Psoas muscle (tissue), 8 donors: Measurements from ENCODE around the gene KDM4C. TPM values are rescaled to one million over a fixed set of nuclear protein-coding genes. Genes with fewer than 3 reads are reported as not detected.
"Not testable (repeated sequence)": the region's sequence is repeated elsewhere in the genome, so short reads cannot be mapped to it uniquely, and the experiment has no call there.

Source experiments
- ATAC-seq, 4 donors: fragments of 200-7000 bp; cut with Tn5 transposase; one replicate each; pipeline ENCODE4 v1.9.1; 2020; ENCODE audit warnings: moderate library complexity in 3 of 4, mild to moderate bottlenecking in 2 of 4
- DNase-seq, 2 donors: peaks; one replicate each; pipeline ENCODE4 v3.0.0-alpha.2; 2020
- H3K27ac ChIP-seq: fragments of 200-600 bp; one replicate; pipeline ENCODE4 v1.8.0; 2022
- H3K27me3 ChIP-seq, 3 donors: fragments of 200-600 bp in 1 of 3; one replicate each; pipeline versions ENCODE4 v1.6.1 to v1.8.0; 2013 to 2022; ENCODE audit warnings: low read length in 2 of 3, mild to moderate bottlenecking in 2 of 3, moderate library complexity in 1 of 3; ENCODE audit not compliant: insufficient read depth in 3 of 3
- H3K36me3 ChIP-seq, 2 donors: fragments of 200-600 bp in 1 of 2; one replicate each; pipeline versions ENCODE4 v1.6.1 to v1.8.0; 2013 to 2022; ENCODE audit warnings: low read depth in 1 of 2, mild to moderate bottlenecking in 1 of 2, moderate library complexity in 1 of 2; ENCODE audit not compliant: insufficient read depth in 1 of 2
- H3K4me1 ChIP-seq: fragments of 200-600 bp; one replicate; pipeline ENCODE4 v1.8.0; 2022
- H3K4me3 ChIP-seq: fragments of 200-600 bp; one replicate; pipeline ENCODE4 v1.8.0; 2022; ENCODE audit warnings: mild to moderate bottlenecking
- H3K9me3 ChIP-seq: fragments of 200-600 bp; one replicate; pipeline ENCODE4 v1.8.0; 2022
- WGBS, 3 donors: extraction: QIAGEN DNeasy Blood & Tissue Kit; methylation state at CpG; one replicate each; pipeline versions ENCODE4 v1.1.6 to v1.1.7; 2013; 5-methylcytosine and 5-hydroxymethylcytosine counted together
- intact Hi-C, 2 donors: fragments of 100-400 bp; cut with DNase I; formaldehyde crosslinking; loops; one replicate each; pipeline versions ENCODE4 v1.11.0 to v1.14.2; 2022
- polyA plus RNA-seq, 3 donors: library from polyadenylated mRNA; stranded (reverse); fragments of 200-250 nt; gene quantifications; one replicate each; pipeline ENCODE4 v1.2.3, GENCODE V29; 2013
- total RNA-seq, 4 donors: library from RNA; stranded (reverse); fragmentation: NEBNext Ultra II Directional in 2 of 4; extraction: Animal tissue kit (Norgen Biotek cat#: 25700) in 2 of 4; gene quantifications; one replicate each; pipeline versions ENCODE4 v1.2.1 to v1.2.4, GENCODE V29; 2021 to 2023
- TF ChIP-seq, protein P1 (sequence below): fragments of 200-600 bp; IDR thresholded peaks from one replicate; pipeline ENCODE4 v1.8.0; 2022; ENCODE audit warnings: antibody characterized with exemption
- donor health status: healthy with polysubstance abuse.
- donor health status: DM: no; HTN: no; CAD: no; lungs with moderate emphysema.
- donor health status: Bipolar disorder and iron deficiency.
- donor health status: healthy.
- donor health status: DM: yes; HTN: yes; CAD: no.
- donor health status: DM: no; HTN: no; CAD: no.
- donor health status: DM: no; HTN: no; CAD: no.
- donor health status: DM: yes; HTN: yes; CAD: no.

KDM4C gene
- total and polyA plus RNA-seq, 7 donors: 2.7 to 13.0 (median 10.1) TPM

DNA sequence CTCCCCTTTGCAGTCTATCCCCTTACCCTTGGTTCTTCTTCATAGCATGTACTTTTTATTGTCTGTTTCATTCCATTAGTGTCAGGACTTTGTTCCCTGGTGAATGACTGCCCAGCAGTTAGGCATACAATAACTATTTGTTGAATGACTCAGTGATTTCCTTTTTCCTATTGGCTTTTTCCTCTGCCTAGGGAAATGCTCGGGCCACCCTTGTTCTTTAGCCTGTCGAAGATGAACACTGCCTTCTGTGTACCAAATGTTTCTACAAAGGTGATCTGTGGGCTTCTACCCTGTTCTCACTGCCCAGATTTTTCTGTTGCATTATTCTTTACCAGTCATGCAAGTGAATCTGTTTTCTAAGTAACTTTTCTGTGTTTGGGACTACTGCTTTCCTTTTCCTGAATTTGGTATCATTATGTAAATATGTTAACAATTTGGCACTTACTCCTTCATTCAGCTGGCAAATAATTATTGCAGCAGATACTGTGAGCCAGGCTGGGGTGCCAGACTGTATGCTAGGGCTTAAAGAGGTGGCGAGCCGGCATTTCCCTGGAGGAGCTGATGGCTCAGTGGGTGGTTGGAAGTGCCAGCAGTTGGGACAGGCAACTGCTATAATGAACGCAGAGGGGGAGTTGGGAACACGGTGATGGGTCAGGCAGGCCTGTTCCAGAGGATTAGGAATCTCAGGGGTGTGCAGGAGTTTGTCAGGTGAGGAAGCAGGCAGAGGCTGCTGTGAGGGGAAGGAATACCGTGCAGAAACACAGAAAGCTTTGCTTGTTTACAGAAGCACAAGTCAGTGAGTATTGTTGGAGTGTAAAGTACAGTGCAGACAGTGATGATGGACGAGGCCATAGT is 30.6 kb downstream of the KDM4C start:
- peak overlapping the region; percentile 39 for H3K27ac ChIP-seq
- no peaks in the 10 kb centered on the region for H3K36me3 ChIP-seq
- no peaks in the 10 kb centered on the region for H3K9me3 ChIP-seq
- no peak overlapping the region for H3K4me3 ChIP-seq
- DNase-seq (no peak), ATAC-seq (peak; percentile 48 to 73 (median 58))
- peaks cover 34% of the 10 kb centered on the region for H3K4me1 ChIP-seq
- intact Hi-C loops: no loop called here
- TF ChIP-seq, protein P1, sequence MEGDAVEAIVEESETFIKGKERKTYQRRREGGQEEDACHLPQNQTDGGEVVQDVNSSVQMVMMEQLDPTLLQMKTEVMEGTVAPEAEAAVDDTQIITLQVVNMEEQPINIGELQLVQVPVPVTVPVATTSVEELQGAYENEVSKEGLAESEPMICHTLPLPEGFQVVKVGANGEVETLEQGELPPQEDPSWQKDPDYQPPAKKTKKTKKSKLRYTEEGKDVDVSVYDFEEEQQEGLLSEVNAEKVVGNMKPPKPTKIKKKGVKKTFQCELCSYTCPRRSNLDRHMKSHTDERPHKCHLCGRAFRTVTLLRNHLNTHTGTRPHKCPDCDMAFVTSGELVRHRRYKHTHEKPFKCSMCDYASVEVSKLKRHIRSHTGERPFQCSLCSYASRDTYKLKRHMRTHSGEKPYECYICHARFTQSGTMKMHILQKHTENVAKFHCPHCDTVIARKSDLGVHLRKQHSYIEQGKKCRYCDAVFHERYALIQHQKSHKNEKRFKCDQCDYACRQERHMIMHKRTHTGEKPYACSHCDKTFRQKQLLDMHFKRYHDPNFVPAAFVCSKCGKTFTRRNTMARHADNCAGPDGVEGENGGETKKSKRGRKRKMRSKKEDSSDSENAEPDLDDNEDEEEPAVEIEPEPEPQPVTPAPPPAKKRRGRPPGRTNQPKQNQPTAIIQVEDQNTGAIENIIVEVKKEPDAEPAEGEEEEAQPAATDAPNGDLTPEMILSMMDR: no peak
- no peaks in the 10 kb centered on the region for H3K27me3 ChIP-seq
- WGBS, 3 donors: 23 to 39% (median 34%) methylated on average over 8 of the region's 8 CpGs

DNA sequence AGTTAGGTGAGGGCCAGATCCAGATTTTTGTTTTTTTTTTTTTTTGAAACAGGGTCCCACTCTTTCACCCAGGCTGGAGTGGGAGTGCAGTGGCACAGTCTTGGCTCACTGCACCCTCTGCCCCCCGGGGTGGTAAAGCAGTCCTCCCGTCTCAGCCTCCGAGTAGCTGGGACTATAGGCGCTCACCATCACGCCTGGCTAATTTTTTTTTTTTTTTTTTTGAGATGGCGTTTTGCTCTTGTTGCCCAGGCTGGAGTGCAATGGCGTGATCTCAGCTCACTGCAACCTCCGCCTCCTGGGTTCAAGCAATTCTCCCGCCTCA is 31.2 kb downstream of the KDM4C start:
- H3K27me3 ChIP-seq, ATAC-seq, intact Hi-C loops, H3K36me3 ChIP-seq, H3K4me3 ChIP-seq, H3K27ac ChIP-seq, H3K9me3 ChIP-seq, DNase-seq: not testable (repeated sequence)
- H3K4me1 ChIP-seq: peaks cover 29% of the 10 kb centered on the region
- WGBS, 3 donors: 96 to 98% (median 97%) methylated on average over 7 to 9 of the region's 9 CpGs

DNA sequence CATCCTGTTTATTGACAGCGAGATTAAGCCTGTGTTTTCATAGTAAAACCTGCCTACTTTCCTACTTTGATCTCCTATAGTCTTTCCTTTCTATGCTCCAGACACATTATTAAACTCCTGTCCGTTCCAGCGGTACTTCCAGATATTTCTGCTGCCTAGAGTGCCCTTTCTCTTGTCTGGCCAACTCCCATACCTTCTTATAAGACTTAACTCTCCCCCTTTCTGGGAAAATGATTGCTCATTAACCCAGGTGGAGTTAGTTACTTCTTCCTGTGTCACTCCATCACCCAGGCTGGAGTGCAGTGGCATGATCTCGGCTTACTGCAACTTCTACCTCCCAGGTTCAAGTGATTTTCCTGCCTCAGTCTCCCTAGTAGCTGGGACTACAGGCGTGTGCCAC is 33.1 kb downstream of the KDM4C start:
- peaks cover 7 to 14% of the 10 kb centered on the region in 2 donors for H3K36me3 ChIP-seq
- TF ChIP-seq, protein P1: no peak
- H3K9me3 ChIP-seq: no peaks in the 10 kb centered on the region
- ATAC-seq: no peak
- no peaks in the 10 kb centered on the region for H3K27me3 ChIP-seq
- intact Hi-C loops: no loop called here
- H3K4me1 ChIP-seq: peaks cover 20% of the 10 kb centered on the region
- WGBS, 3 donors: 76 to 99% (median 97%) methylated on average over 5 of the region's 5 CpGs
- DNase-seq: no peak
- H3K4me3 ChIP-seq: no peak overlapping the region
- no peak overlapping the region for H3K27ac ChIP-seq

DNA sequence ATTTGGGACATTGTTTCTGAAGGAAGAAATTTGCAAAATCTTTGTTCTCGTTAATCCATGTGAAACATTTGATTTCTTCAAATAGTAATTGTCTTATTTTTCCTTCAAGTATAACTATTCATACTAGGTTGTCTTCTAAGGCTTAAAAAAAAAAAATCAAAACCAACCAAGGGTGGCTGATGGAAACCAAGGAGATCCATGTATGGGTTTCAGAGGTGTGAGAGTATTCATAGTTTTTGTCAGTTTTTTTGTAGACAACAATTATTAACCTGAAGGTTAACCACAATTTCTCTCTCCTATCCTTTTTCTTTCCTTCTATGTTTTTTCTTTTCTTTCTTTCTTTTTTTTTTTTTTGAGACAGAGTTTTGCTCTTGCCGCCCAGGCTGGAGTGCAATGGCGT is 35.4 kb downstream of the KDM4C start:
- Histone ChIP-seq H3K4me1 (peaks cover 9% of the 10 kb centered on the region), H3K36me3 (peaks cover 7 to 14% of the 10 kb centered on the region in 2 donors), H3K4me3 (no peak overlapping the region), H3K27ac (no peak overlapping the region), H3K9me3 (no peaks in the 10 kb centered on the region), H3K27me3 (no peaks in the 10 kb centered on the region)
- intact Hi-C loops: no loop called here
- ATAC-seq (no peak), DNase-seq (no peak)
- WGBS, 3 donors: 87 to 98% (median 92%) methylated on average over 3 of the region's 3 CpGs
- TF ChIP-seq, protein P1: no peak

DNA sequence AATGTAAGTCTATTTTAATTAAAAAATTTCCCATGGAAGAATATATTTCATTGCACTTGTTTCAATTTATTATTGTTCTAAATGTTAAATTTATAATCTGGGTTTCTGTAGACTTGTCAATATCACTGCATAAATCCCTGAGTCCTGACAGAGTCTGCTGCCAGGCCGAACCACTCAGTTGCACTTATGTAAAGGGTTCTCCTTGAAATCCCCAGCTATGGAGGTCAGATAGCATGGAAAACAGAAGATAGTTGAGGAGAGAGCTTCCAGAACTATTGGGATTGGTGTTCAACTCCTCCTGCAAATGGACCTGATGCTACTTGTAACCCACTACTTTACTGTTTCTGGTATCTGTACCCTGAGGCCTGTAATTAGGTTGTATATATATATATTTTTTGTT is 37.2 kb downstream of the KDM4C start:
- peaks cover 7 to 14% of the 10 kb centered on the region in 2 donors for H3K36me3 ChIP-seq
- H3K4me1 ChIP-seq: no peaks in the 10 kb centered on the region
- intact Hi-C loops: no loop called here
- H3K27ac ChIP-seq: no peak overlapping the region
- H3K4me3 ChIP-seq: no peak overlapping the region
- ATAC-seq: no peak
- 96 to 97% (median 97%) methylated on average over 1 of the region's 1 CpG for WGBS, 3 donors
- DNase-seq: no peak
- H3K27me3 ChIP-seq: no peaks in the 10 kb centered on the region
- no peaks in the 10 kb centered on the region for H3K9me3 ChIP-seq
- TF ChIP-seq, protein P1: no peak
